CD4-positive, alpha-beta memory T cell (primary cell): ENCODE results near the gene CNN3. TPM values are rescaled to one million over a fixed set of nuclear protein-coding genes. Genes with fewer than 3 reads are reported as not detected.

Source experiments
- CTCF ChIA-PET: fragments of 350-600 bp; sonication (Branson Sonifier 250); formaldehyde crosslinking; loops from one replicate; lab custom pipeline; 2021; ENCODE audit warnings: inconsistent platforms; ENCODE audit not compliant: partially characterized antibody; lab: Charles Lee
- POLR2A ChIA-PET: fragments of 350-600 bp; sonication (Branson Sonifier 250); formaldehyde crosslinking; loops from one replicate; lab custom pipeline; 2021; ENCODE audit not compliant: partially characterized antibody; lab: Charles Lee
- DNase-seq, 5 donors: peaks; one replicate each; pipeline versions ENCODE4 v3.0.0 to v3.0.0-alpha.2; 2020 to 2022; ENCODE audit warnings: mixed read lengths in 1 of 5
- H3K27ac ChIP-seq: one replicate; pipeline ENCODE4 v1.7.0; 2013; ENCODE audit warnings: low read depth, low read length
- H3K27me3 ChIP-seq: 2 replicates; pipeline ENCODE4 v1.7.0; 2013; ENCODE audit warnings: mild to moderate bottlenecking, low read length, moderate library complexity; ENCODE audit not compliant: insufficient read depth
- H3K36me3 ChIP-seq: 2 replicates; pipeline ENCODE4 v1.7.0; 2013; ENCODE audit warnings: mild to moderate bottlenecking, low read length, moderate library complexity; ENCODE audit not compliant: insufficient read depth
- H3K4me1 ChIP-seq: 2 replicates; pipeline ENCODE4 v1.7.0; 2013; ENCODE audit warnings: mild to moderate bottlenecking, low read length, moderate library complexity; ENCODE audit not compliant: insufficient read depth
- H3K4me3 ChIP-seq, 2 donors: one replicate each; pipeline ENCODE4 v1.7.0; 2013; ENCODE audit warnings: low read length in 2 of 2, mild to moderate bottlenecking in 1 of 2
- H3K9me3 ChIP-seq, 2 donors: one replicate each; pipeline ENCODE4 v1.7.0; 2013; ENCODE audit warnings: low read length in 2 of 2, control low read depth in 1 of 2; ENCODE audit not compliant: control insufficient read depth in 1 of 2
- H3K27ac Mint-ChIP-seq, 7 donors: one replicate each; pipeline ENCODE4 v1.8.0; 2020 to 2021; ENCODE audit warnings: mixed read lengths in 7 of 7, mild to moderate bottlenecking in 6 of 7, inconsistent platforms in 3 of 7, moderate library complexity in 3 of 7
- H3K27me3 Mint-ChIP-seq, 2 donors: one replicate each; pipeline ENCODE4 v1.8.0; 2020 to 2021; ENCODE audit warnings: mixed read lengths in 2 of 2
- H3K36me3 Mint-ChIP-seq, 2 donors: one replicate each; pipeline ENCODE4 v1.8.0; 2020 to 2021; ENCODE audit warnings: mixed read lengths in 2 of 2, inconsistent platforms in 1 of 2, mild to moderate bottlenecking in 1 of 2
- H3K4me1 Mint-ChIP-seq, 4 donors: one replicate each; pipeline ENCODE4 v1.8.0; 2020 to 2021; ENCODE audit warnings: mixed read lengths in 4 of 4, mild to moderate bottlenecking in 1 of 4
- H3K4me3 Mint-ChIP-seq, 8 donors: one replicate each; pipeline ENCODE4 v1.8.0; 2020 to 2021; ENCODE audit warnings: mixed read lengths in 8 of 8, mild to moderate bottlenecking in 7 of 8, moderate library complexity in 6 of 8, inconsistent platforms in 3 of 8
- H3K9me3 Mint-ChIP-seq, 8 donors: one replicate each; pipeline ENCODE4 v1.8.0; 2020 to 2021; ENCODE audit warnings: mixed read lengths in 8 of 8, mild to moderate bottlenecking in 5 of 8, inconsistent platforms in 3 of 8, moderate library complexity in 1 of 8
- intact Hi-C: fragments of 100-400 bp; cut with micrococcal nuclease; formaldehyde crosslinking; loops from one replicate; pipeline ENCODE4 v1.15.1; 2023
- polyA plus RNA-seq, 2 donors: library from polyadenylated mRNA; unstranded; fragments of 300-500 nt; fragmentation: Illumina TruSeq; gene quantifications; one replicate each; pipeline ENCODE4 v1.2.3, GENCODE V29; 2021
- total RNA-seq, 2 experiments: library from RNA; stranded (reverse); gene quantifications; one replicate each; pipeline ENCODE4 v1.2.3, GENCODE V29; 2021

CNN3 gene
- total and polyA plus RNA-seq, 4 experiments from 2014 or later = 1.9 to 3.2 (median 2.4) TPM

- POLR2A ChIA-PET = no interaction called here
- no peaks in the 10 kb centered on the region for H3K36me3 Mint-ChIP-seq
- H3K27ac Mint-ChIP-seq = no peak overlapping the region
- intact Hi-C loops = no loop called here
- Histone ChIP-seq H3K4me1 (no peaks in the 10 kb centered on the region), H3K27ac (no peak overlapping the region), H3K36me3 (no peaks in the 10 kb centered on the region), H3K9me3 (no peaks in the 10 kb centered on the region), H3K27me3 (no peaks in the 10 kb centered on the region), H3K4me3 (no peak overlapping the region)
- no peak overlapping the region for H3K4me3 Mint-ChIP-seq
- CTCF ChIA-PET = interaction anchor here (0.8 kb wide), 1 partner anchor 44 kb away, joined by 4 read pairs; no protein-coding TSS in a partner anchor
- no peaks in the 10 kb centered on the region for H3K4me1 Mint-ChIP-seq
- H3K9me3 Mint-ChIP-seq = no peaks in the 10 kb centered on the region
- DNase-seq = no peak
- H3K27me3 Mint-ChIP-seq = peaks cover 0 to 8% of the 10 kb centered on the region in 2 donors
Observed at GRCh38 chr1:94898491-94899385, 28.2 kb downstream of the CNN3 start.

GRCh38 chr1:94895518-94895917 is 31.4 kb downstream of the CNN3 start:
- DNase-seq = no peak
- peaks cover 0 to 10% of the 10 kb centered on the region in 2 donors for H3K27me3 Mint-ChIP-seq
- intact Hi-C loops = no loop called here
- no peaks in the 10 kb centered on the region for H3K36me3 ChIP-seq
- ChIA-PET POLR2A (no interaction called here), CTCF (no interaction called here)
- H3K9me3 ChIP-seq = no peaks in the 10 kb centered on the region
- H3K27me3 ChIP-seq = no peaks in the 10 kb centered on the region
- H3K36me3 Mint-ChIP-seq = no peaks in the 10 kb centered on the region
- H3K4me3 Mint-ChIP-seq = no peak overlapping the region
- H3K27ac ChIP-seq = no peak overlapping the region
- no peak overlapping the region for H3K4me3 ChIP-seq
- no peak overlapping the region for H3K27ac Mint-ChIP-seq
- no peaks in the 10 kb centered on the region for H3K4me1 ChIP-seq
- H3K9me3 Mint-ChIP-seq = no peaks in the 10 kb centered on the region
- H3K4me1 Mint-ChIP-seq = no peaks in the 10 kb centered on the region

- H3K9me3 Mint-ChIP-seq = no peaks in the 10 kb centered on the region
- Histone ChIP-seq H3K36me3 (no peaks in the 10 kb centered on the region), H3K27ac (no peak overlapping the region), H3K9me3 (no peaks in the 10 kb centered on the region), H3K4me3 (no peak overlapping the region), H3K27me3 (no peaks in the 10 kb centered on the region), H3K4me1 (no peaks in the 10 kb centered on the region)
- no peak overlapping the region for H3K27ac Mint-ChIP-seq
- intact Hi-C loops = no loop called here
- no peaks in the 10 kb centered on the region for H3K4me1 Mint-ChIP-seq
- H3K36me3 Mint-ChIP-seq = no peaks in the 10 kb centered on the region
- H3K27me3 Mint-ChIP-seq = peaks cover 0 to 10% of the 10 kb centered on the region in 2 donors
- no peak for DNase-seq
- no peak overlapping the region for H3K4me3 Mint-ChIP-seq
- ChIA-PET CTCF (no interaction called here), POLR2A (no interaction called here)
Observed at GRCh38 chr1:94894630-94895029, 32.3 kb downstream of the CNN3 start.

- Mint-ChIP-seq H3K27ac (no peak overlapping the region), H3K36me3 (no peaks in the 10 kb centered on the region), H3K4me3 (no peak overlapping the region), H3K27me3 (peaks cover 0 to 10% of the 10 kb centered on the region in 2 donors), H3K4me1 (no peaks in the 10 kb centered on the region), H3K9me3 (no peaks in the 10 kb centered on the region)
- H3K4me3 ChIP-seq = no peak overlapping the region
- no peak overlapping the region for H3K27ac ChIP-seq
- intact Hi-C loops = no loop called here
- H3K9me3 ChIP-seq = no peaks in the 10 kb centered on the region
- no peaks in the 10 kb centered on the region for H3K4me1 ChIP-seq
- ChIA-PET CTCF (interaction anchor here (0.6 kb wide), 1 partner anchor 184 kb away, joined by 3 read pairs; no protein-coding TSS in a partner anchor), POLR2A (no interaction called here)
- DNase-seq = no peak
- no peaks in the 10 kb centered on the region for H3K36me3 ChIP-seq
- H3K27me3 ChIP-seq = no peaks in the 10 kb centered on the region
Observed at GRCh38 chr1:94892604-94893254, 34.2 kb downstream of the CNN3 start.

- no peak for DNase-seq
- ChIA-PET CTCF (no interaction called here), POLR2A (no interaction called here)
- Histone ChIP-seq H3K27me3 (no peaks in the 10 kb centered on the region), H3K27ac (no peak overlapping the region), H3K4me1 (peaks cover 3% of the 10 kb centered on the region), H3K36me3 (no peaks in the 10 kb centered on the region), H3K9me3 (no peaks in the 10 kb centered on the region), H3K4me3 (no peak overlapping the region)
- H3K4me3 Mint-ChIP-seq = no peak overlapping the region
- intact Hi-C loops = no loop called here
- H3K9me3 Mint-ChIP-seq = no peaks in the 10 kb centered on the region
- no peak overlapping the region for H3K27ac Mint-ChIP-seq
- H3K27me3 Mint-ChIP-seq = peaks cover 0 to 2% of the 10 kb centered on the region in 2 donors
- H3K36me3 Mint-ChIP-seq = no peaks in the 10 kb centered on the region
- H3K4me1 Mint-ChIP-seq = peaks cover 5 to 10% (median 7%) of the 10 kb centered on the region in 4 donors
Observed at GRCh38 chr1:94888201-94888600, 38.7 kb downstream of the CNN3 start.

GRCh38 chr1:94887603-94888171 is 39.2 kb downstream of the CNN3 start:
- peaks cover 6% of the 10 kb centered on the region for H3K4me1 ChIP-seq
- intact Hi-C loops = no loop called here
- Mint-ChIP-seq H3K9me3 (no peaks in the 10 kb centered on the region), H3K27me3 (peaks cover 0 to under 1% of the 10 kb centered on the region in 2 donors), H3K27ac (peak overlapping the region in 1 of 7 donors; percentile 72), H3K4me1 (peaks cover 10 to 12% (median 10%) of the 10 kb centered on the region in 4 donors), H3K36me3 (no peaks in the 10 kb centered on the region), H3K4me3 (no peak overlapping the region)
- H3K9me3 ChIP-seq = no peaks in the 10 kb centered on the region
- ChIA-PET POLR2A (no interaction called here), CTCF (no interaction called here)
- H3K36me3 ChIP-seq = no peaks in the 10 kb centered on the region
- DNase-seq = no peak
- H3K27me3 ChIP-seq = no peaks in the 10 kb centered on the region
- no peak overlapping the region for H3K27ac ChIP-seq
- H3K4me3 ChIP-seq = no peak overlapping the region

GRCh38 chr1:94887106-94887505 is 39.8 kb downstream of the CNN3 start:
- Histone ChIP-seq H3K9me3 (no peaks in the 10 kb centered on the region), H3K4me1 (peaks cover 6% of the 10 kb centered on the region), H3K4me3 (no peak overlapping the region), H3K27ac (no peak overlapping the region), H3K27me3 (no peaks in the 10 kb centered on the region), H3K36me3 (no peaks in the 10 kb centered on the region)
- Mint-ChIP-seq H3K4me1 (peaks cover 11 to 15% (median 11%) of the 10 kb centered on the region in 4 donors), H3K27me3 (no peaks in the 10 kb centered on the region), H3K9me3 (no peaks in the 10 kb centered on the region), H3K36me3 (no peaks in the 10 kb centered on the region), H3K4me3 (no peak overlapping the region), H3K27ac (no peak overlapping the region)
- CTCF ChIA-PET = no interaction called here
- intact Hi-C loops = no loop called here
- POLR2A ChIA-PET = no interaction called here
- DNase-seq = no peak
